ENCODE results near the gene TBATA.

Gene TBATA

DNA sequence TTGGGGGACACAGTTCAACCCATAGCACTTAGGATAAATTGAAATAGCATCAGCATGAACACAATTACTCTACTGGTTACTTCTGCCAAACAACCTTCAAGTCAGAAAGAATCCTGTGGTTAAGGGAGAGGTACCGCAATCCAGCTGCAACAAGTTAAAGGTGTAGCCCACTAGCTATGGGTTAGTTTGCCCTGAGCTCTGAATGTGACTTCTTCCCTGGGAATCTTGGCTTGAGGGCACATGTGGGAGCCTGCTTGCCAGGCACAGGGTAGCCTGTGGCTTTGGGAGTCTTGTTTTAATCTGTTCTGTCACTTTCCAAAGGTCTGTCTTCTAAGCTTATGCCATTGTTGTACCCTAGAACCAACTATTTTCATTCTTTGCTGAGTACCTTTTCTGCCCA lies 21.7 kb upstream of the TBATA start:
- no peak for DNase-seq

DNA sequence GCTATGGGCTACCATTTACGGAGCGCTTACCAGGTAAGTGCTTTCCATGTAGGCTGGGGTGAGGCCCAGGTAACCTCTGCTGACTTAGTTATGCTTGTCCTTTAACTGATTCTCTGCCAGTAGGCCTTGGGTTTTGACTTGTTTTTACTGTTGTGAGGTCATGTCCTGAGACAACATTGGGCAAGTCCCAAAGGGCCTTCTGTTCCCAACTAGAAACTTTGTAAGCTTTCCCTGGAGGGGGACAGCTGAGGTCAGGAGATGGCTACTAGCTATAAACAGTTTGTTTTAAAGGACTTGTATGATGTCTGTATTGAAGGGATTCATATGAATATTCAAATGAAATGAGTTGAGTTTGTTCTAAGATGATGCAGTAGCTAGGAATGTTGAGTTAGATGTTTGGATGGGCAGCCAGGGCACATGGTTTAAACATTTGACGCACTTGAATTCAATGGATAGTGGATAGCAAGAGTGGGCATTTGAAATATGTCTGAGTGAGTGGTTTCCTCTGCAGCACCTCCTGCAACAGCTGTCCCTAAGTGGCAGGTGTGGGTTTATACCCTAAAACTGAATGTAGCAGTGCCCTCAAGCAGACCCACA lies 20.5 kb upstream of the TBATA start:
- DNase-seq, result no peak

DNA sequence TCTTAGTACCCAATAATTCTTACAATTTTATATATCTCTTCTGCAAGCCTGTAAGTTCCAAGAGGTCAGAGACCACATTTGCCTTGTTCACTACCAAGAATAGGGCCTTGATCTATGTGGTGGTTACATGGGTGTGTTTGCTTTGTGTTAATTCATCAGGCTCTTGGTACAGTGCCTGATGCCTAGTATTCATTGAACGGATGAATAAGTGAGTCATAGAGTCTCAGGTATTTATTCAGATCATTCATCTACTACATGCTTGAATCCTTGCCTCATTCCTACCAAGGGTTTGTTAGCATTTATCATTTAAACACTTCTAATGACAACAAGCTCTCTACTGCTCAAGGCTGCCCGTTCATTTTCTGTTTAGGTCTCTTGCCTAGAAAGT lies 19.2 kb upstream of the TBATA start:
- no peak for DNase-seq

DNA sequence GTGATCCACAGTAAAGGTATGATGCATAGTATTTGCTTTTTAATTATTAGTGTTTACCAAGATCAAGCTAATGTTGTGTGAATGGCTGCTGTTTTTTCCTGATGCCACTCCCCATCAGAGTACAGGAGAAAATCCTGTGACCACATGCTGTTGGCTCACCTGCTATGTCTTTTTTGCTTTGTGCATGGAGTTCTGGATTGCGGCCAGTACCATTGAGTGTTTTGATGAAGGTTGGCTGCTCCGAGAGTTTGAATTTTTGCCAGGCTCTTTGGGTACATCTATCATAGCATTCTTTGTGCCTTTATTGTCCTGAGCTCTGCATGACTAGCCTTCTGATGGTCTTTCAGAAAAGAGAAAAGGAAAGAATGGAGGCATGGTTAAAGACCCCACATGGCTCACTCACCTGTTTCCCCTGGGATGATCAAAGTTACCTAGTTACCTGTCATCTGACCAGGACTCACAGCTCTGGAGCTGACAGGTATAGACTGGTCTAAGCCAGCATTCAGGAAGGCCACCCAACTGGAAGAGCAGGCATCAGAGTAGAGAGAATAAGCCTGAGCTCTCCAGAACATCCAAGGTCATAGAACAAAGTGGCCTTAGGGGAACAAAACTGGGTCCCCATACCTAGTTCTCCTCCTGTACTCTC lies 18.7 kb upstream of the TBATA start:
- DNase-seq, result no peak

DNA sequence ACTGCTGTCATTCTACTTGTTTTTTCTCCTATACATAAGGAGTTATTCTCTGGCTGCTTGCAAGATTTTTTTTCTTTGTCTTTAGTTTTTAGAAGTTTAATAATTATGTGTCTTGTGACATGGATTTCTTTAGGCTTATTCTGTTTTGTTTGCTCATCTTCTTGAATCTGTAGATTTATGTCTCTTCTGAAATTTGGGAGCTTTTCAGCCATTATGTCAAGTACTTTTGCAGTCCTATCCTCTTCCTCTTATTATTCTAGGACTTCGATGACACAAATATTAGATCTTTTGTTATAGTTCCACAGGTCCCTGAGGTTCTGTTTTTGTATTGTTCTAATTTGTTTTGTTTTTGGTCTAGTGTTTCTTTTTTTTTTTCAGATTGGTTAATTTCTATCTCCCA lies 16.7 kb upstream of the TBATA start:
- no peak for DNase-seq

DNA sequence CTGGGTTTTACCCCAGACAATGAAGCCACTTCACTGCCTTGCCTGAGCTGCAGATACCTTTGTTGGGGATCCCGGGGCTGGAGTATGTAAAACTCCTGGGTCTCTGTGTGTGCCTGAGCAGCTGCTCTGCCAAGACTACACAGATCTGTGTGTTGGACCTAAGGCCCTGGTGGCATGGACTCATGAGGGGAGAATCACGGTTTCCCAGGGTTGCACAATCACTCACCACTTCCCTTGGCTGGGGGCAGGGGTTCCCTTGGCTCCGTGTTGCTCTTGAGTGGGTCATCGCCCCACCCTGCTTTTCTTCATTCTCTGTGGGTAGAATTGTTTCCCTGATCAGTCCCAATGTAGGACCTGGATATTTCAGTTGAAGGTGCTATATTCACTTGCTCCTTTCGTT lies 13.9 kb upstream of the TBATA start:
- no peak for DNase-seq

DNA sequence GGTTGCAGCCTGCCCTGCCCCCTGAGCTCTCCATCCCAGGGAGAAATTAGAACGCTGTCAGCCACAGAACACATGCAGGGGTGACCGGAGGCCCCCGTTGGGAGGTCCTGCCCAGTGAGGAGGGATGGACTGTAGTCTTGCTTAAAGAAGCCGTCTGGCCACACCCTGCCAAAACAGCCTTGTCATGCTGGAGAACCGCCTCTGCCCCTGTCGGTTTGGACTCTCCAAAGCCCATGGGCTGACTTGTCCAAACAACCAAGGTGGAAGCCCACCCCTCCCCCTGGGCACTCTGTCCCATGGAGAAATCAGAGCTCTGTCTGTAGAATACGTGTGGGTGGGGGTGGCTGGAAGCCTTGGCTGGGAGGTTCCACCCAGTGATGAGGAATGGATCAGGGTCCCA lies 12.7 kb upstream of the TBATA start:
- no peak for DNase-seq

DNA sequence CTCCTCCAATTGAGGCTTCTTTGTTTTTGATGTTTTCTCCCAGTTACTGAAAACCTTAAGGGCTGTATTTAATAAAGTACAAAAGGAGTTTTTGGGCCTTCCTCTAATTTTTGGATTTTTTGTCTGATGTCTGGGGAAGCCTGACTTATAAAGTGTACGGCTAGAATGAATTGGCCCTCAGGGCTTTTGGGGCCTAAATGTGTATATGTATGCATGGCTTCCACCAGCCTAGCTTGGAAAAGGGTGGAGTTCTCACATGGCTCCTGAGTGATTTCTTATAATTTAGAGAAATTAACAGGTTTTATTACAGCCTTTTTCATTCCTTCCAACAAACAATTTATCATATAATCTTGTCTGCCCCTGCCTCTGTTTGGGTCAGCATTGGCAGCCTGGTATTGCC lies 10.4 kb upstream of the TBATA start:
- no peak for DNase-seq

DNA sequence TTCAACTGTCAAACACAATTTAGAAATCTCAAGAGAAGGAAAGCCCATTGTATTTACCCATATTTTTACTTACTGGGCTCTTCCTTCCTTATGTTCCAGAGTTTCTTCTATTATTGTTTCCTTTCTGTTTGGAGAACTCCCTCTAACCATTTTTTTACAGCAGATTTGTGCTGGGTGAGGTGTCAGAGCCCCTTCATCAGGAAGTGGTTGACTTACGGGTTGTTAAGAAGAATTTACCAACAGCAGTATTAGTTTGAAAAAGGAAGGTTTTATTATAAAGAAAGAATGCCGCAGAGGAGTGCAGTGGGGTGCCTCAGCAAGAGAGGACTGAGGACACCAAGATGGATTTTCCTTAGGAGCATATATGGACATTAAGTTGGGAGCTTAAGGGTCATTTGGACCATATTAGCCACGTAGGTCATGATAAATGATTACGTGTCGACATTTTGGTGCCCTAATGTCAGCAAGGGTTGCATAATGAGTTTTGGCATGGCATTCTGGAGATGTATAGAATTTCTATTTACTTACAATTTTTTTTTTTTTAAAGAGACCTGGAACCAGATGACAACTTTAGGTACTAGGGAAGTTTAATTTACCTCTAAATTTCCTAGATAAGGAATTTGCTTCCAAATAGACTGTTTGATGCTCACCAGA lies 6.3 kb upstream of the TBATA start:
- no peak for DNase-seq

DNA sequence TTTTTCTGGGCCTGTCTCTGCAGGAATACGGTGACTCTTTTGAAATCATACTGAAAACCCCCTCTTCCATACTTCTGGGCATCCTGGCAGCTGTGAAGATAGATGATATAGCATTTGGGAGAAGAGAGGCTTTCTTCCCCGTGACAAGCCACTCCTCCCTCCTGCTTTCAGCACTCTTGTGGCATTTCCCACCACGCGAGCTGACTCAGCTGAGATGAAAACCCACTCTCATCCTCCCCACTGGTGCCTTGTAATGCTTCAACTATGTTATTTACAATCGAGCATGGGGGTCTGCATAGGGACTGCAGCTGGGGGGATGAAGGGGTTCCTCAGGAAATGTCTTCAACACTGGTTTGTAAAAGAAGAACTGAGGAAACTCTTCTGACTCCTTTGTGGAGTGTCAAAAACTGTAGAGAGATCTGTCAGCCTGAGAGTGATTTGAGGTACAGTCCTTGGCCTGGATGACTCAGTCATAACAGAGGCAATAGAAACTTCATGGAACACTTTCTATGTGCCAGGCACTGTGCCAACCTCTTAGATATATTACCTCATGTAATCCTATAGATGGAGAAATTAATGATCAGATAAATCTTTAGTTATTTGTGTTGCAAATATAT lies 1.7 kb upstream of the TBATA start:
- peak; percentile 46 for DNase-seq

DNA sequence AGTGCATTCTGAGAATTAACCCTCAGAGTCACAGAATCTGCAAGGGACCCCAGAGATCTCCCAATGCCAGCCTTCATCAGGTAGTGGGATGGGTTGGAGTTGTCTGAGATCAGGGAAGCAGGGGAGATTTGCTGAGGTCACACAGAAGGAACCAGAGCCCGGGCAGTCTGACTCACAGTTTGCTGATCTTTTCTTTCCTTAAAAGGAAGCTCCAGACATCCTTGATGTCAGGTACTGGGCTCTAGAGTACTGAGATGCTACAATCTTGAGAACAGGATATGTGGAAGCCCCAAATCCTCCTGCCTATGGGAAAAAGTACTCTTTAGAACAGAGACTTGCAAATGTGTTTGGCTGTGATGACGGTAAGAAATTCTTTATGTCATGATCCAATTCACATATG lies 706 bp downstream of the TBATA start:
- DNase-seq, result no peak

DNA sequence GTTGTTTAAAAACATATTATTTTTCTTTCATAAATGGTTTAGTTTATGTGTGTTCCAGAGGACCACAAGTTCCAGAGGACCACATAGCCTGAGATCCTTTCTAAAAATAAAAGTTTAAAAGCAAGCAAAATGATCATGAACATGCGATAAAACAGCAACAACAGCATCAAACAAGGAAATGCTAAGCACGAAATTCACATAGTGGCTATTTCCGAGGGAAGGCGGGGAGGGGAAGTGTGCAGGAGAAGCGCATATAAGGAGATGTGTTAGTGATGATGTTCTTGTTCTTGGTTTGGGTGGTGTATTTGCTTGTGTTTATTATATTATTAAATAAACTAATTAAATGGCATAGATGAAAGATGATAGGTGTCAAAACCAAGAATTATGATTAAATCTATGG lies 1.2 kb downstream of the TBATA start:
- no peak for DNase-seq

DNA sequence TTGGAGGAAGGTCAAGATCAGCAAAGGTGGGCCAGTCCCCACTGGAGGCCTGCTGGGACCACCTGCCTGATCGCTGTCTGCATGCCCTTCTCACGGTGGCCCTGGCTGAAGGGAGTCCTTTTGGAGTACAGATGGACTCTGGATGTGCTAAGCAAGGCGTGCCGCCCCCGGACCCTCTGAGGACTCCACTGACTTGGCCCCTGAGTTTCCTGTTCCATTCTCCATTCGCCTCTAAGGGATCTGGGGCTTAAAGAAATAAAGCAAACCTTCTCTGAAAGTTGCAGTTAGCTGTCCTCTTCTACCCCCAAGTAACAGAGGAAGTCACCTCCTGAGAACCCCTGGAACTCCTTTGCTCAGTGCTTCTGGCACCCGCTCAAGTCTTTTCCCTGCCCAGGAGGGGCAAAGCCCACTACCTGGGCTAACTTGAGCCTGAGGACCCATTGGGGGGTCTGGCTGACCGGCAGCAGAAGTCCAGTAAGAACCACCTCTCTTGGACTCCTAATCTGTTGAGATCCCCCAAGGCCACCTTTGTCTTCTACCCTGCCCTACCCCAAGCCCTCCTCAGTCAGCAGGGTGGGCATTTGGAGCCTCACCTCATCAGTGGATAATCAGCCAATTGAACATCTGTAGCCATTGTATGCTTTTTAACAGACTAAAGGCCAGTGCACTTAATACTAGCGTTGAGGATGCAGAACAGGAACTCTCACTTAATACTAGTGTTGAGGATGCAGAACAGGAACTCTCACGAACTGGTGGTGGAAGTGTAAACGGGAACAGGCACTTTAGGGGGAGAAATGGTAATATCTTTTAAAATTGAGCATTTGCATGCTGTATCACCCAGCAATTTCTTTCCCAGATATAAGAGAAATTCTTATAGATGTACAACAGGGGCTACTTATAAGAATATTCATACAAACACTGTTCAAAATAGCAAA lies 2.2 kb downstream of the TBATA start:
- no peak for DNase-seq

DNA sequence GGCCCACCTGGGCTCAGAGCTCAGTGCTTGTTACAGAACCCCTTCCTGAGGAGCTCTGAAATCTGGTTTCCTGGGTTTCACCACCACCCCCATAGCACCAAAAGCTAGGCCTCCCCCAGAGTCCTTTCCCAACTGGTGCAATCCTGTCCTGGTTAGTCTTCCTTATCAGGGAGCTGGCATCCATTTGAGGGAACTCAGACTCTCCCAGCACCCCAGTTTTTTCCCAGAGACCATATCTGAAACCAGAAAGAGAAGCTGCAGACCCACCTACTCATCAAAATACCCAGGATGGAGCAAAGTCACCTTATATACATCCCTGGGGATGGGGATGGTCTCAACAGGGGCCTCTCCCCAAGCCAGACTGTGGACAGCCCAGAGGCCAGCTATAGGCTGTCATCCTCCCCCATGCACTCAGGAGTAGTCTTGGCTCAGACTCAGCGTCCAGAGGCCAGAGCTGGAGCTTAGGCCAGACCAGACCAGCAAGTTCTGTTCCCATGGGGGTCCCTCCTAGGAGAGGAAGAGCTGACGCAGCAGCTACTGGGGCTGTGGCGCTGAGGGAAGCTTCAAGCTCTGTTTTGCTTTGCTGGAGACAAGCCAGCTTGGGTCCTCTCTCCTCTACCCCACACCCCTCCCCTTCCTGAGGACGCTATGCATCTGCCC lies 3.0 kb downstream of the TBATA start:
- DNase-seq, result no peak

DNA sequence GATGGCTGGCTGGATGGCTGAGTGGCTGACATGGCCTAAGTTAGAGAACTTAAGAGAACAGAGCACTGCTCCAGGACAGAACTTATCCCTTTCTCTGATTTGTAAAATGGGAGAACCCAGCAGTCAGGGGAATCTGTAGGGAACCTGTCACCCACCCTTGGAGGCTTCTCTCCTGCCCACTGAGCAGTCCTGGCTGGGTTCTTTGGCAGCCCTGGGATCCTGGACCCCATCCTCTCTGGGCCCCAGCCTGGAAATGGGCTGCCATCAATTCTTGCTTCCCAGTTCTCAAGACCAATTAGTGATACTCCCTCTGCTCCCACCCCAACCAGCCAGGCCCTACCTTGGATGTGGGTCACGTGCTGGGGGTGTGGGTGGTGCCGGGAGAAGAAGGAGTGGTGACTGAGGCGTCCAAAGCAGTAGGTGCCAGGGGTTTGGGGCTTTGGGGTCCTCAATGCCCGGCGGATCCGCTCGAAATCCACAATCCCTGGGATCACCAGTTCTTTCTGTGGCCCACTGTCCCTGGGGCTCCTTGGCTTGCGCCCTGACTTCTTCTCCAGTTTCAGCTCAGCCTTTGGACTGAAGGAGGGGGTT lies 3.6 kb downstream of the TBATA start:
- no peak for DNase-seq

DNA sequence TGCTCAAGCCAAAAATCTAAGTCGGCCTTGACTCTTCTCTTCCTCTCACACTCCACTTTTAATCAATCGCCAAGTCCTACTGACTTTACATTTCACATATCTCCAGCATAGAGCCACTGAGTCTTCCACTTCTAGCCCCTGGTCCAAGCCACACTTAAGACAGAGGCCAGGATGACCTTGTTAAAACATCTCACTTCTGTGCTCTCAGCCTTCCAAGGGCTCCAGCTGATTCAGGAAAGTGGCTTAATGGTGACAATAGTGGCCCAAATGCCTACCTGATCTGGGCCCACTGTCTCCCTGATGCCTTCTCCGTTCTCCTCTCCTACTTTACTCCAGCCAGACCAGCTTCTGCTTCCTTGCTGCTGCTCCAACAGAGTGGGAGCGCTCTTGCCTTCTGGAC lies 4.4 kb downstream of the TBATA start:
- no peak for DNase-seq

DNA sequence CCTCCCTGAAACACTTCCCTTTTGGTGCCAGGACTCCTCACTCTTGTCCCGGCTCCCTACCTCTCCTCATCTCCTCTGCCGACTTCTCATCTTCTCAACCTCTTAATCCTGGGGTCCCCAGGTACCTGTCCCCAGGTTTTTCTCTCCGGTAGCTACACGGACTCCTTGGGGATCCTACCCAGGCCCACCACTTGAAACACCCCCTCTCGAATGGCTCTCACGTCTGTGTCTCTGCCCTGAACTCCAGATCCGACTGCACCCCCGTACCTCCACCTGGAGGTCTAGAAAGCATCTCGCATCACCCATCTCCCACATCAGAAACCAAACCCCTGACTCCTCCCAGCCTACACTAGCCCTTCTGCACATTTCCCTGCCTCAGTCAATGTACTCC lies 4.8 kb downstream of the TBATA start:
- no peak for DNase-seq

DNA sequence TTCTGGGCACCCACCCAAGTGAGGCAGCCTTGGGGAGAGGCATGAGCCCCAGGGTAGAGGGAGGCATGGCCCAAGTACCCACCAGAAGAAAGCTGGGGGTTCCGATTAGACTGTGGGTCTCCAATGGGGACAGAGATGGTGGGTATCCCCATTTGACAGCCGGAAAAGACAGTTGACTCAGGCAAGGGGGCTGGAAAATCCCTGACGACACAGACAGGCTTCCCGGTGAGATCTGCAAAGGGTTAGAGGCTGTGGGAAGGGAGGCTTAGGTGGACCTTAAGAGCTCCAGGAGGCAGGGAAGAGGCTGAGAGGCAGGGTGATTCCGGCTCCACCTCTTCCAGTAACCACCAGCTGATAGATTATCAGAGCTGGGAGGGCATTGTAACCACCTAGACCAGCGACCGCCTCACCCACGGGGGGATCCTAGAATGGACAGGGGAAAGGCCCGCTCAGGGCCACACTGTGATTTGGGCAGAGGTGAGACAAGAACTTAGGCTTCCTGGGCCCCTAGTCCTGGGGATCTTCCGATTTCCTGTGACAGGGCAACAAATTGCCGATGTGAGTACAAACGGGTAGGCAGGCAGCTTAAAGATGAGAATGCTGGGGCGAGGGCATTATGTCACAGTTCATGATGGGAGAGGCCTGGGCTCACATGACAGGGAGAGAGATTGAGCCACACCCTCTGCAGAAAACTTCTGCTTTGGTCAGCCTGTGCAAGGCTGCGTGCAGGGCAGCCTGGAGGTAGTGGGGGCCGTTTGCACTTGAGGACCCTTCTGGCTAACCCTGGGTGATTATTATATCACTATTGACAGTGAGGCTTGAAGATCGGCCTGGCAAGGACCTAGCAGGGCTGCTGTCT lies 5.4 kb downstream of the TBATA start:
- no peak for DNase-seq

DNA sequence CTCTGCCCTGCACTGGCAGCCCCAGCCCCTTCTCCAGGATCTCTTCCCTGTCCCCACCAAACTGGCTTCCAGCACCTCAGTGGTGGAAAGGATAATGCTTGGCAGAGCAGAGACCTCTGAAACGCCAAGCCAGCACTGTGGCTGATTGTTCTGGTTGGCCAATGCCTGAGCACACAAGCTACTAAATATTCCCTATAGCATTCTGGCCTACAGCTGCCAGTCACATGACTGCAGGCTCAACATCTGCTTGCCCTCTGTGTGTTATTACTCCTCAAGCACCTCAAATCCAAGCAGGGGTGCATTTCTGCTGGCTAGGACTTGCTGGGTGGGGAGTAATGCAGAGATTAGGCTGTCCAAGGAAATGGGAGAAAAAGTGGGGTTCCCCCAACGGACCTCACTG lies 6.1 kb downstream of the TBATA start:
- DNase-seq, result peak in 1 of 2 experiments; percentile 9

DNA sequence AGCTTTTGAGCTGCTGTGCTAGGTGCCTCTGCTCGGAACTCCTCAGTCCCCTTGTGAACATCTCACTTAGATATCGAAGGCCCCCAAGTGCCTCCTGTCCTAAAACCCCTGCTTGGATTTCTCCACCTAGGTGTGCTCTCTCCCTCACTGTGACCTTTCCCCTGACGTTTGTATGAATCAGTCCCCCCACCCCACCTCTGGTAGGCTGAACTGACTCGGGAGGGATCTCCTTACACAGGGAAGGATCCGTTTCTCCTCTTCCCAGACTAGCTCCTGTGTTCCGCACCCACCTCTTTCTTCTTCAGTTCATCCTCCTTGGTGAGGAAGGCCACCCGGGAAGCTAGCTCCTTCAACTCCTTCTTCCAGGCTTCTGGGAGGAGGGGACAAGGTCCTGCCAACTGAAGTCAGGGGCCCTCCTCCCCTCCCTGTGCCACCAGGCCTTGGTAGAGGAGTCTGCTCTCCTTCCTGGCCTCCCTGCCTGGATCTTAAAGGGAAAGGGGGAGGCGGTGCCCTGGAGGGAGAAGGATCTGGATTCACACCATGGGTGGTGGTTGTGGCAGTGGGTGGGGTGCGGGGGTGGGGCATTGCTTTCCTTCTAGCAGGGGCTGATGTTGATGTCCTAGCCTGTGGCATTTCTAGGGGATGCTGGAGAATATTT lies 6.8 kb downstream of the TBATA start:
- DNase-seq, result peak in 1 of 2 experiments; percentile 2

Data from activated T-cell treated with anti-CD3 and anti-CD28 coated beads, Interleukin-2, amount 50 U/mL, for 48 hours (primary cell).